PC-9 (cell line): ENCODE data around the gene KCNQ1OT1.

Experiments
- CTCF ChIP-seq: fragments of 200-600 bp; sonication (generic); conservative IDR thresholded peaks from 2 replicates; pipeline ENCODE4 v1.6.1; 2017; ENCODE audit warnings: mixed run types, antibody characterized with exemption, mild to moderate bottlenecking, moderate library complexity
- EZH2 ChIP-seq: fragments of 200-600 bp; sonication (generic); IDR thresholded peaks from 2 replicates; pipeline ENCODE4 v1.8.0; 2017; ENCODE audit warnings: antibody characterized with exemption, low read depth

GRCh38 chr11:2612884-2613571 lies 86.8 kb downstream of the KCNQ1OT1 start:
- TF ChIP-seq EZH2 (no peak), CTCF (no peak)
